Panc1 (cell line): Measurements from ENCODE around the gene METTL1.

Experiments
- POLR2AphosphoS5 ChIP-seq: IDR thresholded peaks from 2 replicates; pipeline ENCODE4 v1.6.1; 2012; ENCODE audit warnings: mild to moderate bottlenecking, low read depth, low read length, moderate library complexity
- TCF7L2 ChIP-seq: IDR thresholded peaks from 2 replicates; pipeline ENCODE4 v1.6.1; 2011; ENCODE audit warnings: mild to moderate bottlenecking, low read depth, low read length, inconsistent platforms
- TF ChIP-seq, protein P1 (sequence below): fragments of 450-650 bp; IDR thresholded peaks from 2 replicates; pipeline ENCODE4 v1.5.1; 2017; ENCODE audit warnings: mild to moderate bottlenecking
- TF ChIP-seq, protein P2 (sequence below), 2 experiments: IDR thresholded peaks; 2 replicates each; pipeline ENCODE4 v1.6.1; 2011 to 2012; ENCODE audit warnings: low read depth in 2 of 2, control low read depth in 1 of 2, low read length in 1 of 2, mild to moderate bottlenecking in 1 of 2, moderate library complexity in 1 of 2; ENCODE audit not compliant: insufficient read depth in 1 of 2

DNA sequence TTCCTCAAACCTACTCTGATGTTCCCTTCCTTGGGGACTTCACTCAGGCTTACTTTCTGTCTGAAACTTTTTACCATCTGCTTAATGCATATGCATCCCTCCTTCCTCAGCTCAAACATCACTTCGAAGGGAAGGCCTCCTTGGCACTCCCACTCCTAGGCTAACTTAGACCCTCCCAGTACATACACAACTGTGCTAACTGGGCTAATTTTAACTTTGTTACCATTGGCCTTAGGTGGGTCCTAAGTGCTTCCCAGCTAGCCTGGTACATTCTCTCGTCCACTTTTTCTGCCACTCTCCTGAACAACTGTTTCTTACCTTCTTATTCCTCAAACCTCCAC is 4.3 kb upstream of the METTL1 start:
- TF ChIP-seq, protein P1, sequence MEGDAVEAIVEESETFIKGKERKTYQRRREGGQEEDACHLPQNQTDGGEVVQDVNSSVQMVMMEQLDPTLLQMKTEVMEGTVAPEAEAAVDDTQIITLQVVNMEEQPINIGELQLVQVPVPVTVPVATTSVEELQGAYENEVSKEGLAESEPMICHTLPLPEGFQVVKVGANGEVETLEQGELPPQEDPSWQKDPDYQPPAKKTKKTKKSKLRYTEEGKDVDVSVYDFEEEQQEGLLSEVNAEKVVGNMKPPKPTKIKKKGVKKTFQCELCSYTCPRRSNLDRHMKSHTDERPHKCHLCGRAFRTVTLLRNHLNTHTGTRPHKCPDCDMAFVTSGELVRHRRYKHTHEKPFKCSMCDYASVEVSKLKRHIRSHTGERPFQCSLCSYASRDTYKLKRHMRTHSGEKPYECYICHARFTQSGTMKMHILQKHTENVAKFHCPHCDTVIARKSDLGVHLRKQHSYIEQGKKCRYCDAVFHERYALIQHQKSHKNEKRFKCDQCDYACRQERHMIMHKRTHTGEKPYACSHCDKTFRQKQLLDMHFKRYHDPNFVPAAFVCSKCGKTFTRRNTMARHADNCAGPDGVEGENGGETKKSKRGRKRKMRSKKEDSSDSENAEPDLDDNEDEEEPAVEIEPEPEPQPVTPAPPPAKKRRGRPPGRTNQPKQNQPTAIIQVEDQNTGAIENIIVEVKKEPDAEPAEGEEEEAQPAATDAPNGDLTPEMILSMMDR: no peak; the same call in 1 of the 2 replicates
- TF ChIP-seq, protein P2, sequence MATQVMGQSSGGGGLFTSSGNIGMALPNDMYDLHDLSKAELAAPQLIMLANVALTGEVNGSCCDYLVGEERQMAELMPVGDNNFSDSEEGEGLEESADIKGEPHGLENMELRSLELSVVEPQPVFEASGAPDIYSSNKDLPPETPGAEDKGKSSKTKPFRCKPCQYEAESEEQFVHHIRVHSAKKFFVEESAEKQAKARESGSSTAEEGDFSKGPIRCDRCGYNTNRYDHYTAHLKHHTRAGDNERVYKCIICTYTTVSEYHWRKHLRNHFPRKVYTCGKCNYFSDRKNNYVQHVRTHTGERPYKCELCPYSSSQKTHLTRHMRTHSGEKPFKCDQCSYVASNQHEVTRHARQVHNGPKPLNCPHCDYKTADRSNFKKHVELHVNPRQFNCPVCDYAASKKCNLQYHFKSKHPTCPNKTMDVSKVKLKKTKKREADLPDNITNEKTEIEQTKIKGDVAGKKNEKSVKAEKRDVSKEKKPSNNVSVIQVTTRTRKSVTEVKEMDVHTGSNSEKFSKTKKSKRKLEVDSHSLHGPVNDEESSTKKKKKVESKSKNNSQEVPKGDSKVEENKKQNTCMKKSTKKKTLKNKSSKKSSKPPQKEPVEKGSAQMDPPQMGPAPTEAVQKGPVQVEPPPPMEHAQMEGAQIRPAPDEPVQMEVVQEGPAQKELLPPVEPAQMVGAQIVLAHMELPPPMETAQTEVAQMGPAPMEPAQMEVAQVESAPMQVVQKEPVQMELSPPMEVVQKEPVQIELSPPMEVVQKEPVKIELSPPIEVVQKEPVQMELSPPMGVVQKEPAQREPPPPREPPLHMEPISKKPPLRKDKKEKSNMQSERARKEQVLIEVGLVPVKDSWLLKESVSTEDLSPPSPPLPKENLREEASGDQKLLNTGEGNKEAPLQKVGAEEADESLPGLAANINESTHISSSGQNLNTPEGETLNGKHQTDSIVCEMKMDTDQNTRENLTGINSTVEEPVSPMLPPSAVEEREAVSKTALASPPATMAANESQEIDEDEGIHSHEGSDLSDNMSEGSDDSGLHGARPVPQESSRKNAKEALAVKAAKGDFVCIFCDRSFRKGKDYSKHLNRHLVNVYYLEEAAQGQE (IDR thresholded peaks at IDR 0.05; ENCODE audit: insufficient read depth in 1 of 2, low read depth in 2 of 2, low read length in 1 of 2): no peak
- TF ChIP-seq POLR2AphosphoS5 (no peak), TCF7L2 (no peak)
